Stomach (tissue), 4 donors: ENCODE results near the gene ITGB8.

ENCODE experiments used
- CTCF ChIP-seq, 7 experiments: fragments of 450-650 bp in 4 of 7; fragments of 200-600 bp in 3 of 7; sonication (generic) in 3 of 7; IDR thresholded peaks; one replicate each; pipeline ENCODE4 v1.5.1; 2016 to 2019; ENCODE audit warnings: antibody characterized with exemption in 7 of 7, control low read depth in 2 of 7, mild to moderate bottlenecking in 1 of 7
- POLR2AphosphoS5 ChIP-seq, 3 donors: sonication (generic); formaldehyde crosslinking; IDR thresholded peaks; one replicate each; pipeline ENCODE4 v1.6.1; 2016; ENCODE audit warnings: antibody characterized with exemption in 3 of 3

GRCh38 chr7:20296444-20296843 is 34.3 kb upstream of the ITGB8 start:
- TF ChIP-seq POLR2AphosphoS5 (IDR thresholded peaks at IDR 0.05) (no peak), CTCF (IDR thresholded peaks at IDR 0.05) (no peak)
